Measurements from ENCODE around the gene DCAF5.
A peak's percentile ranks its signal among the peaks of the same experiment; 100 is the strongest.
"Not testable (repeated sequence)": the region's sequence is repeated elsewhere in the genome, so short reads cannot be mapped to it uniquely, and the experiment has no call there.

DCAF5 gene

DNA sequence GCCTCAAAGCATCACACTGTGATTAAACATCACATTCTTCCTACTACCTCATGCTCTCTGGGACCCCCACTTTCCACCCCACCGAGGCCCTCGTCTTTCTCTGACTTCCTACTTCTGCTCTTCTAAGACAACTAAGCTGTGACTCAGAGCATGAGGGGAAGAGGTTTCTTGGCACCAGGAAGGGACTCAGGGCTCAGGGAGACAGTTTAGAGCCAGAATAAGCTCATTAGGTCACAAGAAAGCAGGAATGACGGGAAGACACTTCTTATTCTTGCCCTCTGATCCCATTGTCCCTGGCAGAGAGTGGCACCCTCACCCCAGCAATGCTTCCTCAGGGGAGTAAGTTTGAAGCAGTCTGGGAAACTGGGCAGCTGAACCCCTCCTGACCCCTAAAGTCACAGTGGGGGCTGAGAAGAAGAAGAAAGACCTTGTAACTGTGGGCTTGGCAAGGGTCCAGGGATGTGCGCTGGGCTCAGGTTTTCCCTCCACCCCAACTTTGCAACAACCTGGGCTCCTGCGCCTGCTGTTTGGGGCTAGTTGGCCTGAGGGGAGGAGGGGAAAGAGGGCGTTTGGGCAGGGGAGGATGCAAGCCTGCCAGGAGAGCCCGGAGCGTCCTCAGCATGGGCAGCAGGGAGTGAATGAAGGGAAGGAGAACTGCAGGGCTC, 109.2 kb downstream of the DCAF5 start:
- DNase-seq (ENCODE audit: low spot score) = peak; percentile 87

DNA sequence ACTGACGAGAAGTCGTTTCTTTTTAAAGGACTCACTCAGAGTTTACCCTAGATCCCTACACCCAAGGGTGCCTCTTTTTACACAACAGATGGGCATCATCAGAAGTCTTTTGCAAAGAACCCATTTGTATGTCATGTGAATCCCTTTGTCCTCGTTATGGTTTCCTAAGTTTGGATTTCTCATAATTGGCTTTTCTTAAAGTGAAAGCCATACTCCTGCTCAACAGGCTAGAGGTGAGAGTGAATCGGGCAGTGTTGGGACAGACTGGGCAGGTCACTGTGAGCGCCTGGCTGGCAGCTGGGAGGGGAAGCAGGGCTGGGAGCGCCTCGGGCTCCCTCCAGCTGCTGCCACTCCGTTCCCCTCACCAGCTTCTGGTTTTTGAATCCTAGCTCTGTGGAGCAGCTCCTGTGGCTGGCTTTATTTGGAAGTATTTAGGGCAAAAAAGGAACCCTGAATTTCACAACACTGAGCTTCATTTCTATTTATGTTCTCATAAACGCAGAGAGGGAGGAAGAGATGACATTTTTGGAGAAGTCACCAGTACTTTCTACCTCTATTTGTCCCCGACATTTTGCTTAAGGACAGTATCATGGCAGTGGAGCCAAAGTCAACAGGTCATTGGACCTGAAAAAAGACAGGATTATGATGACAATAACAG, 110.0 kb downstream of the DCAF5 start:
- no peak for DNase-seq (ENCODE audit: low spot score)

DNA sequence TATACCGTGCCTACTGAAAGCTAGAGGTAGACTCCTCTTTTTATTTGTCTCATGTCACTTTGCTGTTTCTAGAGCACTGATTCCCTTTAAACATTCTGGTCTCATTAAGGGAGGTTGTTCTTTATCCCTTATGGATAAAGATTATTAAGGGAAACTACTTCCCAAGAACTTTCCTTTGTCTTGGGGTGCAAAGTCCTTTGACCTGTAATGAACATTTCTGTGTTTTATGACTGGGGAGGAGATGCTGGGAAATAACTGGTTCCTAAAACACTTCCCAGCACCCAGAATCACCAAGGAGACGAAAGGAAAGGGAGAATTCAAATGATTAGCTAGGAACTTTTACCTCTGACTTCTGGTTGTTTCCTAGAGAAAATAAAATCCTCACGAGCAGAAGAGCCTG, 110.6 kb downstream of the DCAF5 start:
- no peak for DNase-seq (ENCODE audit: low spot score)

DNA sequence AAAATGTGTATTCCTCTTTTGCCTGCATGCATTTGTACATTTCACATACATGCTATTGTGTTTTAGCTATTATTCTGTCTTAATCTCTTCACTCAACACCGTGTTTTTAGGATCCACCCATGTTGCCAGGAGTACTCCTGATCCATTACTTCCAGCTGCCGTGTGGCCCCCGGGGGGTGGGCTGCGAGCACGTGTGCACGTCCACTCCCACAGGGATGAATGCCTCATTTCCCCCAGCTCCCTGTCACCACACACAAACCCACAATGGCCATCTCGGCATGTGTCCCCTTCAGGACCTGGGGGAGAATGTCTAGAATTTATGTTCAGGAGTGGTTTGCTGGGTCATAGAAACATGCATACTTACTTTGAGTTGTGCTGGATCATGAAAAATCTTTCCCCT, 111.1 kb downstream of the DCAF5 start:
- DNase-seq (ENCODE audit: low spot score) = no peak

DNA sequence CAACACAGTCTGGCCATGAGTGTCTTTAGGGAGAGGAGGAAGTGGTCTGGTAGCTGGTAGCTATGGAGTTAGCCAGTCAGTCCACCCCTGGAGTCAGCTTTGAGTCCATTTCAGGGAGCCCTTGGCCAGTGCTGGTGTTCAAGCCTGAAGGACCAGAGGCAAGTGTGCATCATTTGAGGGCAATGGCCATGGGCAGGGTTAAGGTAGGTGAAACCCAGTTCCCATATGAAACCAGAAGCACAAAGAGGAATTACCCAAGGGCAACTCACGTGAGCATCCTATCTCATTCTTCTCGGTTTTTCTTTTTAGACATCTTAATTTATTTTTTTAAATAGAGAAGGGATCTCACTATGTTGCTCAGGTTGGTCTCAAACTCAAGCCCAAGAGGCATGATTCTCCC, 112.6 kb downstream of the DCAF5 start:
- no peak for DNase-seq (ENCODE audit: low spot score)

DNA sequence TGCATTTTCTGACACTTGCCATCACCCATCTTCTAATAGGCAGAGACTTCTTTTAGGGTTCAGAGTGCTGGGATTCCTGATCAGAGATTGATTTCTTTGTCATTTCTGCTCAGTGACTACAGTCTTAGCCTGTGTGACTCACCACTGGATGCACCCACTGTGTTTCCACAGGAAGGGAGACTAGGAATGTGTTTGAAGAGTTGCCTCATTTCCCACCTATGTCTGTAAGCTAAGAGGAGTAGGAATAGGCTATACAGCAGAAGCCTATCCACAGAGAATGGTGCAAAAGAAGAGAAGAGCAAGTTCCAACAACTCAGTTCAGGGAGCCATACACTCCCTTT, 113.7 kb downstream of the DCAF5 start:
- DNase-seq (ENCODE audit: low spot score) = peak; percentile 83

DNA sequence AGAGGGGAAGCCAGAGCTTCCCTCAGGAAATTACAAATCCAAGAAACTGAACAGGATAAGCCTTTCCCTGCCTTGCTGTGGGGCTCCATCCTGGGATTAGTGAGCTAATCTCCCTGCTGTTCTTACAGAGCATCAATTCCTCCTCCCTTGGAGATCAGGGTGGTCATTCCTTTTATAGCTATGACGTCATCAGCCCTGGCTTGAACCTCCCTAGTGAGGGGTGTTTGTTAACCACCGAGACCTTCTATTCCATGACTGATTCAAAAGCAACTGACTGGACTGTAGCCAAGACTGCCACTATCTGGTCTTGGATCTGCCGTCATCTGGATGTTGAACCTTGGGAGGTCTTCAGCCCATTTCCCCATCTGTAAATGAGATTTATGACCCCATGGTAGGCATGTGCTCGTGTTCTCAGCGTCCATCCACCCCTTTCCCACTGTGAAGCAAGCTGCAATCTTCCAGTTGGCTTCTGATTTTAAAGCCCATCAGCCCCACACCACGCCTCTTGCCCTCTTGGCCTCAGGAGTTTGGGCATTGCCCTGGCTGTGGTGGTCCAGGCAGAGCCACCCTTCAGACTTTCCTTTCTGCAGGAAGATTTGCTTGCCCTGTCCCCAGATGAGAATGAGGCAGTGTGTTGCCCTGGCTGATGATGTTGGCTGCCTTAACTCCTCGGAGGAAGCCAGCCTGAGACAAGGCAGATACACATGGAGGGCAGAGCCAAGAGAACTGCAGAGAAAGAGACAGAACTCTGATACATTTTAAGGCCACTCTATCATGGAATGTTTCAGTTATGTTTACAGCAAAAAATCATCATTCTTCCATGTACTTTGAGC, 114.2 kb downstream of the DCAF5 start:
- DNase-seq (ENCODE audit: low spot score) = peak; percentile 96

DNA sequence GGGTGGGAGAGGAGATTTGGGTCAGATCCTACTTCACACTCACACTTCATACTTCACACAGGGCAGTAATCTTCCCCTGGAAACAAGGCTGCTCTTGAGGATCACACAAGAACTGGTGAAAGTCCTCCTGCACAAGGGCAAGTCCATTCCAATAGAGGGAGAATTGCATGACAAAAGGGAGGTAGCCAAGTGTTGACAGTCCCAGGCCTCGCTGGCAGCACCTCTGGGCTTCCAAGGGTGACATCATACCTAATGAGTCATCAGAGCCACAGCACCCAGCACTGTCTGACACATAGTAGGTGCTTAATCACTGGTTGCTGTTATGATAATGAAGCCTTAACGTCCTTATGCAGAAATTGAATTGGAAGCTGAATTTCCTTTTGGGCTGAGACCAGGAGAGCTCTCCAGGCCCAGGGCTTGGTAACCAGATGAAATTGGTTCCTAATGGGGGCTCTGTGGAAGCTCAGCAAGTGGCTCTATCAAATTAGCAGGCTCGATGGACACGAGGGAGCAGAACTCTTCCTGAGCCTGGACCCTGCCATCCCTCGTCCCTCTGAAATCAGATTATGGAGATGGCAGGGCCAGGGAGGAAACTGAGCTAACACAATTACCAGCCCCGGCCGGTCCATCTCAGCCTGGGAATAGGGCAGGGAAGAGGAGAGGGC, 115.0 kb downstream of the DCAF5 start:
- DNase-seq (ENCODE audit: low spot score) = peak; percentile 51

DNA sequence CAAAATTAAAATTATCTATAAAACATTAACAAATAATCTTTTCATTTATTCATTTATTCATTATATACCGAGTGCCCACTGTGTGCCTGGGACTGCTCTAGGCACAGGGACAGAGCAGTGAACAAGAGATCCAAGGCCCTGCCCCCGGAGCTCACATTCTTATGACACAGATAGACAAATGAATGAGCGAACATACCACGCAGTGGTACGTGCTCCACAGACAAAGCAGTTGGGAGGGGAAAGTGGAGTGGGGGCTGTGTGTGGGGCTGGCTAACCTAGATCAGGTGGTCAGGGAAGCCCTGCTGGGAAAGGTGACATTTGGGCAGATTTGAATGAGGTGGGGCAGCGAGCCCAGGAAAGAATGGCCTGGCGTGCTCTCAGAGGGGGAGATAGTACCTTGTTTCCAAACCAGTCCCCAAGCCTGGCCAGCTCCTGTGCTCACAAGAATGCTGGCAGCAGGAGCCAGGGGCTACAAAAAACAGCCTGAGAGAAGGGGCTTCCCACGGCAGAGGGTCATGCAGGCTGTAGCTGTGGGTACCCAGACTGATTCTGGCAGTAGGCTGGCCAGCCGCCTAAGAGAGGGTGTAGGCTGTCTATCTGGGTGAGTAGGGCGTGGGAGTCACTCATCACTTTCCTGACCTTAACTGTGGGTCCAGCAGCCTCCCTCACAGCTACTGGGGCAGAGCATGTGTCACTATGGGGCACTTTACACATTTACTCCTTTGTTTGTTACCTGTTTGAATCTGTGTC, 116.0 kb downstream of the DCAF5 start:
- DNase-seq (ENCODE audit: low spot score) = no peak

DNA sequence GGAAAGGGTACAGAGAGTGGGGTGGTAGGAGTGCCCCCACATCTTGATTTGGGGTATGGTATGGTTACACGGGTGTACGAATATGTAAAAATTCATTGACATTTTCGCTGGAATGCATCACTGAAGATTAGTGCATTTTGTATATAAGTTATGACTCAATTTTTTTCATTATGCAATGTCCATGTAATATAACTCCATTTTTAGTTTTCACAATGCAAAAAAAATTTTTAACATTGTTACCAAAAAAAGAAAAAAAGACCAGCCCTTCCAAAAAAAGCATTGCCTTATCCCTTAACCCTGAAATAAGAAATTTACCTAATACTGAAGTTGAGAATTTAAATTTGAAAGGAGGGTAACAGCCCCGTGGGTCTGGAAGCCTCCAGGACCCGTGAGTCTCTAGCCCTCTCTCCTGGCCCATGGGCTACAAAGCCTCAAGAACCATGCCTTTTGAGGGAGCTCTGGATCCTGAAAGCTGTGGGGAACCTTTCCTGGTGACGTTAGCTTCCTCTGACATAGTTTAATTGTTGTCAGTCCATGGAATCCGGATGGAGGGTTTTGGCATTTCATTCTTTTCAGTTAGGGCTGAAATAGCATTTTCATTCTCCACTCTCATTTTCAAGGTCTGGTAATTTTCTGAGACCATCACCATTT, 118.2 kb downstream of the DCAF5 start:
- peak; percentile 84 for DNase-seq (ENCODE audit: low spot score)

DNA sequence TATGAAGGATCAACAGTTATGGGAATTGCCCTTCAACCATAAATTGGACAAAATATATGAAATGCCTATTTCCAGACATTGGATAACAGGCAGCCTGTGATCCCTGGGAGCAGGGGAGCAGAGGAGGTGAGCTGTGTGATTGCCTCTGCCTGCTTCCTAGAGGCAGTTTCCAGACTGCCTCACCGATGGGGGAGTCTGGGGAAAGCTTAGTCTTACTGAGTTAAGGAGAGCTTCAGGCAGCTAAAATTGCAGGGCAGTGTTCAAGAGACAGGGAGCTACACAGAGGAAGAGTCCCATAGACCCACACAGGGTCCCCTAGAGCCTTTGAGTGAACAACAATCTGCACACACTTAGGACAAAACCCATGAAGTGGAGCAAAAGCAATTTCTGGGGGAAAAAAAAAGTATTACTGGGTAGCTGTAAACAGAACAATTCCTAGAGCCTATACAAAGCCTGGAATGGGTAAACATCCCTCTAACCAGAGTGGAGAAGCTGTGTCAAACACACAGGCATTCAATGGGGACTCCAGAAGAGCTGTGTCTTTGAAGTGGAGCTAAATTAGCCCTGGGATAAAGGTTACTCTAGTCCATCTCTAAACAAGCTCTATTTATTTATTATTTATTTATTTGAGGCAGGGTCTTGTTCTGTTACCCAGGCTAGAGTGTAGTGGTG, 125.5 kb downstream of the DCAF5 start:
- no peak for DNase-seq (ENCODE audit: low spot score)

DNA sequence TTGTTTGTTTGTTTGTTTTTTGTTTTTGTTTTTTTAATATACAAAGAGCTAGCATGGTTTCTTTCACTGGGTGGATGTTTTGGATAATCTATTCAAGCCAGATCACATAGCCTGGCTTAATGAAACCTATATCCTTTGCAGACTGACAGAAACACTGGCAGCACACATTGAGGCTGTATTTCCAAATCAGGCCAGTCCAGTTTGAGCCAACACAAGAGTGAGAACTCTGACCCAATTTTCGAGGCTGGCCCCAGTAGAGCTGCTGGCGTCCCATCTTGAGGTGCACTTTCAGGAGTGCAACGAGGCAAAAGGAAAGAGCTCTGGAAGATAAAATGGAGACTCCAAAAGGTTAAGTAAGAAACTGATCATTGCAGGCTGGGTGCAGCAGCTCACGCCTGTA, 129.9 kb downstream of the DCAF5 start:
- DNase-seq (ENCODE audit: low spot score) = no peak

DNA sequence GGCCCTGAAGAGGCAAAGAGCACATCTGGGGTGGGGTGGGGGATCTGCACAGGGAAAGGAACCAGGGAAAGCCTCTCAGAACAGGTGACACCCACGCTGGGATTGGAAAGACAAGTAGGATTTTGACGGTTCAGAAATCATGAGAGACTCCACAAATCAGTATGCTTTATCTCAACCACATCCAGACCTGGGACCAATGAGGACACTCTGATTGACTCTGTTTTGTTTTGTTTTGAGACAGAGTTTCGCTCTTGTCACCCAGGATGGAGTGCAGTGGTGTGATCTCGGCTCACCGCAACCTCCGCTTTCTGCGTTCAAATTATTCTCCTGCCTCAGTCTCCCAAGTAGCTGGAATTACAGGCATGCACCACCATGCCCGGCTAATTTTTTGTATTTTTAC, 130.8 kb downstream of the DCAF5 start:
- not testable (repeated sequence) for DNase-seq (ENCODE audit: low spot score)

DNA sequence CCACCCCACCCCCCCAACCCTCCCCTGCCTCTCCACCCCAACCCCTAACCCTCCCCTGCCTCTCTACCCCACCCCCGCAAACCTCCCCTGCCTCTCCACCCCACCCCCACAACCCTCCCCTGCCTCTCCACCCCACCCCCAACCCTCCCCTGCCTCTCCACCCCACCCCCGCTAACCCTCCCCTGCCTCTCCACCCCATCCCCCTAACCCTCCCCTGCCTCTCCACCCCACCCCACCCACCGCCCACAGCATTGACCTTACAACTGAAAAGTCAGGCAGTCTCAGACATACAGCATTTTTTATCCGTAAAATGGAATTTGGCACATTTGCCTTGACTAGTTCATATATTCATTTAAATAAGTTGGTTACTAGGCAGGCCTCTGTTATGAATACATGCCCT, 135.2 kb downstream of the DCAF5 start:
- no peak for DNase-seq (ENCODE audit: low spot score)

DNA sequence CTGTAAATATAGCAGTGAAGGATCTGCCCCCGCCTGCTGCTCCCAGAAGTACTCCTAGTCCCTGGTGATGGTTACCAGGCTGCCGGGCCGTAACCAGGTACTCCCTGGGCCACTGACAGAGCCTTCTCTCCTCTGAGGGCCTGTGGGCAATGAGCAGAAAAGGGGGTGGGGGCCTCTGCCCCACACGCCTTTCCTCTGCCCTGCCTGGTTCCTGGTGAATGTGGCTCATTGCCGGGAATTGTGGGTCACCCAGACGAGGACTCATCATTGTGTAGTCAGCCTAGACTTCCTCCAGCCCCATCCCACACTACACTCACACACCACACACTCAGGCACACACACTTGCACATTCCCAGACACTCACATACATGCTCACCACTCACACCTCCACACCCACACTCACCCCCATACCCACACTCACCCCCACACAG, 138.1 kb downstream of the DCAF5 start:
- DNase-seq (ENCODE audit: low spot score) = peak; percentile 26

DNA sequence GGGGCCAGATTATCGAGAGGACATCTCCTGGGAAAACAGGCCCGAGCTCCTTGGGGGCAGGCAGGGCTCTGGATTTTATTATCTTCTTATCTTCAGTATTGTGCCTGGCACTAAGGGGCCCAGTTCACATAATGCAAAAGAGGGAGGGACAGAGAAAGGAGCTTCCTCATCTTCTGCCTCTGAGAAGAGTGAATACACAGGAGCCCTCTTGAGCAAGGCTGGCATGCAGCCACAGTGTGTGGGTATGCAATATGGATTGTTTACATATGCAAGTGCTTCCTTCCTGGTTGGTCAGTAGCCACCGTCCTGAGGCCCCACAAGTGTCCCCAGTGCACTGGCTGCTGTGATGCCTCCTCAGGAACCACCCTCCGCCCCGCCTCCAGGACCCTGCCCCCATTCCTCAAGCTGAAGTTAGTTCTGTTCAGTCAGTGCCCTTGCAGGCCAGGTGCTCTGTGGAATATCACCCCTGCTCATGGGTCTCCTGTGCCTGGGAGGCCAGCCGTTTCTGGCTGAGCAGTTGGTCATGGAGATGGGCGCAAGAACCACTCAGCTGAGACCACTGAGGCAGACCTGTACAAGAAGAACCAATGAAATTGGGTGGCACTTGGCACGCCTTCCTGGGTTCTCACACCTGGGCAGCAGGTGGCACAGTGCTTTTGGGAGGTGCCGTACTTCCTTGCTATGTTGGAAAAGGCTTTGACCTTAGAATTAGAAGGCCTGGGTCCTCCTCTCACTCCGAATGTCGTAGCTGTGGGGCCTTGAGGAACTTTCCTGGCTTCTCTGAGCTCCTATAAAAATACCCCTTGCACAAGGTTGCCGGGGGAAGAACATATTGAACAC, 138.8 kb downstream of the DCAF5 start:
- DNase-seq (ENCODE audit: low spot score) = no peak

DNA sequence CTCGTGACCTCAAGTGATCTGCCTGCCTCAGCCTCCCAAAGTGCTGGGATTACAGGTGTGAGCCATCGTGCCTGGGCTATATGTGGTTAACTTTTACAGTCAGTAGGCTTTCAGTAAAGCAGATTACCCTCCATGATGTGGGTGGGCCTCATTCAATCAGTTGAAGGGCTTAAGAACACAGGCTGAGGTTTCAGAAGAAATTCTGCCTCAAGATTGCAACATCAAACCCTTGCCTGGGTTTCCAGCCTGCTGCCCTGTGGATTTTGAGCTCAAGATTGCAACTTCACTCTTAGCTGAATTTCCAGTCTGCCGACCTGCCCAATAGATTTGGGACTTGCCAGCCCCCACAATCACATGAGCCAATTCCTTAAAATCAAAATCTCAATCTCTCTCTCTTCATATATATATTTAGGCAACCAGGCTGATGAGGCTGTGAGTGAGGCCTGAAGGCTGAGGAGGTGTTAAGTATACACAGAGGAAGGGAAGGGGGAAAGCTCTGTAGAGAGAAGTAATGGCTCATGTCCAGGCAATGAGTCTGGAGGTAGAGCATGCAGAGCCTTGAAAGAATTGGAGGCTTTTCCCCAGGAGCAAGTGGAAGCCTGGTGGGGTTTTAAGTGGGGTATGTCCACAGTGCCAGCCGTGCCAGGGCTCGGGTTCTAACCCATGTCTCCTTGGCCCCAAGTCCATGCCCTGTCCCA, 140.5 kb downstream of the DCAF5 start:
- DNase-seq (ENCODE audit: low spot score) = no peak

DNA sequence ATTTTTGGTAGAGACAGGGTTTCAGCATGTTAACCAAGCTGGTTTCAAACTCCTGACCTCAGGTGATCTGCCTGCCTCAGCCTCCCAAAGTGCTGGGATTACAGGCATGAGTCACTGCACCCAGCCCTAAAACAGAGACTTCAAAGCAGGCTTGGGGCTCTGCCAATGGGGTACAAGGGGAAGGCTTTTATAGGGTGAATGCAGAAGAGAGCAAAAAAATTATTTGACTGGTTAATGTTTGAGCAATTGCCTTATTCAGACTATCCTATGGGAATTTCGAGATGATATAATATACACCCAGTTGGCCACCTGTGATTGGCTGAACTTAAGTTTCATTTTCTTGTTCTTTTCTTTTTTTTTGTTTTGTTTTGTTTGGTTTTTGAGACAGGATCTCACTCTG, 142.3 kb downstream of the DCAF5 start:
- no peak for DNase-seq (ENCODE audit: low spot score)

DNA sequence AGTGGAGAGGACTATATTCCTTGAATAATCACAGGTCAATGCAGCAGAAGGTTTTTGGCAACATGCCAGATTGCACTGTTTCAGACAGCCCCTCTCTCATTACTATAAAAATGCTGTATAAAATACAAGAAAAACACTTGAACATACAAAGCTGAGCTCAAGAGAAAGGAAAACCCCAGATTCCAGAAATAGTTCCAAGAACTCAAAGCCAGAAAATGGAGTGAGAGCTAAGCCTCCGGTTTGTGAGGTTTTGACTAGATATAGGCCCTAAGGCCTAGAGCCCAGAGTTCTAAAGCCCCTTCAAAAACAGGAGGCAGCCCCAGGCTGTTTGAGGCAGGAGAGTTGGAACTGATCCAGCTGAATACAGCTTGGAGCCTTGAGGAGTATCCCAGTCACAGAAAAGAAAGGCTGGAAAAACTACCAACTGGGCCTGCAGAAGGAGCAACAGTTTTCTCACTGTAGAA, 144.5 kb downstream of the DCAF5 start:
- DNase-seq (ENCODE audit: low spot score) = no peak

All from kidney capillary endothelial cell (primary cell).